PFSK-1 (cell line): ENCODE data around the gene CROCC2.
A peak's percentile ranks its signal among the peaks of the same experiment; 100 is the strongest.

Source experiments
- FOXP2 ChIP-seq: optimal IDR thresholded peaks from 2 replicates; pipeline ENCODE3; 2011; ENCODE audit warnings: borderline replicate concordance, control low read depth, inconsistent platforms; ENCODE audit not compliant: insufficient read depth; ENCODE audit errors: extremely low read length, extremely low read depth
- POLR2AphosphoS5 ChIP-seq: IDR thresholded peaks from 2 replicates; pipeline ENCODE4 v1.6.1; 2012; ENCODE audit warnings: low read depth, mild to moderate bottlenecking, control low read depth, low read length, moderate library complexity
- SIN3A ChIP-seq: IDR thresholded peaks from 2 replicates; pipeline ENCODE4 v1.6.1; 2012; ENCODE audit warnings: mild to moderate bottlenecking, low read length, moderate library complexity, borderline replicate concordance; ENCODE audit not compliant: insufficient read depth
- TAF1 ChIP-seq: IDR thresholded peaks from 2 replicates; pipeline ENCODE4 v1.6.1; 2012; ENCODE audit warnings: low read length, control low read depth, borderline replicate concordance; ENCODE audit not compliant: insufficient read depth
- TF ChIP-seq, protein P1 (sequence below), 2 experiments: IDR thresholded peaks; 2 replicates each; pipeline versions ENCODE4 v1.6.1 to v1.8.0; 2011 to 2012; ENCODE audit warnings: low read depth in 2 of 2, low read length in 2 of 2, control low read depth in 1 of 2, inconsistent platforms in 1 of 2, mild to moderate bottlenecking in 1 of 2, moderate library complexity in 1 of 2; ENCODE audit not compliant: insufficient read depth in 1 of 2

The CROCC2 gene

GRCh38 chr2:240986787-240987411, 80.8 kb downstream of the CROCC2 start:
- TF ChIP-seq, protein P1, sequence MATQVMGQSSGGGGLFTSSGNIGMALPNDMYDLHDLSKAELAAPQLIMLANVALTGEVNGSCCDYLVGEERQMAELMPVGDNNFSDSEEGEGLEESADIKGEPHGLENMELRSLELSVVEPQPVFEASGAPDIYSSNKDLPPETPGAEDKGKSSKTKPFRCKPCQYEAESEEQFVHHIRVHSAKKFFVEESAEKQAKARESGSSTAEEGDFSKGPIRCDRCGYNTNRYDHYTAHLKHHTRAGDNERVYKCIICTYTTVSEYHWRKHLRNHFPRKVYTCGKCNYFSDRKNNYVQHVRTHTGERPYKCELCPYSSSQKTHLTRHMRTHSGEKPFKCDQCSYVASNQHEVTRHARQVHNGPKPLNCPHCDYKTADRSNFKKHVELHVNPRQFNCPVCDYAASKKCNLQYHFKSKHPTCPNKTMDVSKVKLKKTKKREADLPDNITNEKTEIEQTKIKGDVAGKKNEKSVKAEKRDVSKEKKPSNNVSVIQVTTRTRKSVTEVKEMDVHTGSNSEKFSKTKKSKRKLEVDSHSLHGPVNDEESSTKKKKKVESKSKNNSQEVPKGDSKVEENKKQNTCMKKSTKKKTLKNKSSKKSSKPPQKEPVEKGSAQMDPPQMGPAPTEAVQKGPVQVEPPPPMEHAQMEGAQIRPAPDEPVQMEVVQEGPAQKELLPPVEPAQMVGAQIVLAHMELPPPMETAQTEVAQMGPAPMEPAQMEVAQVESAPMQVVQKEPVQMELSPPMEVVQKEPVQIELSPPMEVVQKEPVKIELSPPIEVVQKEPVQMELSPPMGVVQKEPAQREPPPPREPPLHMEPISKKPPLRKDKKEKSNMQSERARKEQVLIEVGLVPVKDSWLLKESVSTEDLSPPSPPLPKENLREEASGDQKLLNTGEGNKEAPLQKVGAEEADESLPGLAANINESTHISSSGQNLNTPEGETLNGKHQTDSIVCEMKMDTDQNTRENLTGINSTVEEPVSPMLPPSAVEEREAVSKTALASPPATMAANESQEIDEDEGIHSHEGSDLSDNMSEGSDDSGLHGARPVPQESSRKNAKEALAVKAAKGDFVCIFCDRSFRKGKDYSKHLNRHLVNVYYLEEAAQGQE (IDR thresholded peaks at IDR 0.05; ENCODE audit: insufficient read depth in 1 of 2, low read depth in 2 of 2, low read length in 2 of 2): 0 out of 4 replicates have a peak, but pooled peaks have one; percentile 16 to 25
- TF ChIP-seq FOXP2 (no peak), TAF1 (no peak)

DNA sequence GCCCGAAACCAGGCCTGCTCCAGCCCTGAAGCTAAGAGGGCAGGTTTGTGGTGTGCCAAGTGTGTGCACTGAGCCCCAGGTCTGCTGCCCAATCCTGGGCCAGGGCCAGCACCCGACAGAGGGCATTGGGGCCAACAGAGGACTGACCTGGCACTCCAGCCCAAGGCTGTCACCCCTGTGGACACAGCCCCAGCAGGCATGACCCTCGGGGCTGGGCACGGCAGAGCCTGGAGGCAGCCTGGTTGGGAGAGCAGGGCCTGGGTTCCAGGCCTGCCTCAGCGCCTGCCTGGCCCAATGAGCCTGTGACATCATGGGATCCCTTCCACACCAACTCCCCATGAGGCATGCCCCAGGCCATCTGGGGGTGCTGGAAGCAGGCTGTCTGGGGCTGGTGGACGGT, 81.5 kb downstream of the CROCC2 start:
- TF ChIP-seq FOXP2 (no peak), TAF1 (no peak), POLR2AphosphoS5 (no peak), SIN3A (no peak)
- TF ChIP-seq, protein P1 (IDR thresholded peaks at IDR 0.05; ENCODE audit: insufficient read depth in 1 of 2, low read depth in 2 of 2, low read length in 2 of 2): no peak

GRCh38 chr2:240988146-240988545, 82.0 kb downstream of the CROCC2 start:
- no peak for TF ChIP-seq FOXP2
- TF ChIP-seq SIN3A: no peak

DNA sequence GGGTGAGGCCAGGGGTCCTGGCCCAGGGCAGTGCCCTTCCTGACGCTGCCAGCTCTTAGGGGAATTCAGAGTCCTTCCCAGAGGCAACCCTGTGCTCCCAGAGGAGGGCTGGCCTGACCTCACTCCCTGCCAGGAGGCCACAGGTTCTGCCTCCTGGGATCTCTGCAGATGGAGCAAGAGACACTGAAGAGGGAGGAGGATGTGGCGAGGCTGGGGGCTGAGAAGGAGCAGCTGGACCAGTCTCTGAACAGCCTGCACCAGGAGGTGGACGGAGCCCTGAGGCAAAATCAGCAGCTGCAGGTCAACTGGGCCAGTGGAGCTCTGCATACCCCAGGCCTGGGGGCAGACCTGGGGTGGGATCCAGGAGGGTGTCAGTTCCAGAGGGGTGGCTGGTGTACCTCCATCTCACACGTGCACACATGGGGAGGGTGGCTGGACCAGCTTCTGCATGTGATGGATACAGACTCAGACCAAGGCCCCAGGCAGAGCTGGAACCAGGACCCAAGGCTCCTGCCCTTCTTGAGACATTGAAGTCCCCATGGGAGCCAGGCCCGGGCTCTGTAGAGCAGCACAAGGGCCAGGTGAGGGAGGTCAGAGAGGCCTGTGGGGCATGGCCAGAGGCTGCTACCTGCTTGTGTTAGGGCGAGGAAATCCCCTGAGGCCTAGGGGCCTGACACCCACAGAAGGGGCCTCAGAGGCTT, 82.6 kb downstream of the CROCC2 start:
- TF ChIP-seq, protein P1 (IDR thresholded peaks at IDR 0.05; ENCODE audit: insufficient read depth in 1 of 2, low read depth in 2 of 2, low read length in 2 of 2): no peak
- TF ChIP-seq TAF1: no peak
- TF ChIP-seq FOXP2: no peak
- no peak for TF ChIP-seq SIN3A
- no peak for TF ChIP-seq POLR2AphosphoS5

DNA sequence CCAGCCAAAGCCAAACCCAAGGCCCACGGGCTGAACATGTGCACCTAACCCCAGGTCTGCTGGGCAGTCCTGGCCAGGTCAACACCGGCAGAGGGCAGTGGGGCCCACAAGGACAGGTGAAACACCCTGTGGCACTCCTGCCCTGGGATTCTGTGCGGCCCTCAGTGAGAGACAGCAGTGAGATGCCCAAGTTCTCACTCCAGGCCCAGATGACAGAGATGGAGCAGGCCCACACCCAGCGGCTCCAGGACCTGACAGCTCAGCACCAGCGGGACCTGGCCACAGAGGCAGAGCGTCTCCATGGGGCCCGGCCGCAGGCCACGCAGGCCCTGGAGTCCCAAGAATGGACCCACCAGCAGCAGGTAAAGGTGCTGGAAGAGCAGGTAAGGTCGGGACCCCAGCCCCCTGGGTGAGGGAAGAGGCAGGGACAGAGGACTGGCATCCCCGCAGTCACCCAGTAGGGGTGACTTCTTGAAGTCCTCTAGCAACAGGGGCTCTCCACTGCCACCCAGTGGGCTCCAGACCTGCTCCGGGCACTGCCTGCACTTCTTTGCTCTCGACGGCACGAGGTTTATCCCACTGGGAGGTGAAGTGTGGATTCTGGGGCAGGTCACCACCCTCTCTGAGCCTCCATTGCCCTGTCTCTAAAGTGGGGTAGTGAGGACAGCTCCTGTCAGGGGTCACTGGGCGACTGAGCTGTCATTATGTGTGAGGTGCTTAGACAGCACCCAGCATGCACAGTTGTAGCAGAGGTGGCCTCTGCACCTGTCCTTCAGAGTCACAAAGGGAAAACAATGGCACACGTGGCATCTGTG, 83.5 kb downstream of the CROCC2 start:
- TF ChIP-seq SIN3A (no peak), FOXP2 (no peak), TAF1 (no peak), POLR2AphosphoS5 (no peak)
- TF ChIP-seq, protein P1 (IDR thresholded peaks at IDR 0.05; ENCODE audit: insufficient read depth in 1 of 2, low read depth in 2 of 2, low read length in 2 of 2): no peak
